CD14-positive monocyte (primary cell): ENCODE data around the gene BHLHA9. TPM values are rescaled to one million over a fixed set of nuclear protein-coding genes. Genes with fewer than 3 reads are reported as not detected.

Experiments used
- DNase-seq, 3 donors: peaks; one replicate each; pipeline ENCODE4 v3.0.0-alpha.2; 2011 to 2022
- H2AFZ ChIP-seq: 2 replicates; pipeline ENCODE4 v1.6.0; 2012; ENCODE audit warnings: mild to moderate bottlenecking, low read depth, low read length, inconsistent platforms; ENCODE audit not compliant: insufficient read depth, poor library complexity, severe bottlenecking
- H3K27ac ChIP-seq, 2 donors: 1 replicate in 1 of 2; 2 replicates in 1 of 2; pipeline ENCODE4 v1.5.1; 2012 to 2013; ENCODE audit warnings: low read length in 2 of 2, control low read depth in 1 of 2, inconsistent platforms in 1 of 2, low read depth in 1 of 2, mild to moderate bottlenecking in 1 of 2
- H3K27me3 ChIP-seq, 2 donors: one replicate each; pipeline versions ENCODE4 v1.6.0 to v1.6.1; 2011 to 2013; ENCODE audit warnings: low read length in 2 of 2; ENCODE audit not compliant: control insufficient read depth in 2 of 2, insufficient read depth in 2 of 2
- H3K36me3 ChIP-seq, 2 donors: replicated peaks in 1 of 2; 1 replicate in 1 of 2; 2 replicates in 1 of 2; pipeline versions ENCODE4 v1.5.1 to v1.6.1; 2012 to 2013; ENCODE audit warnings: low read length in 2 of 2, control low read depth in 1 of 2, inconsistent platforms in 1 of 2, mild to moderate bottlenecking in 1 of 2; ENCODE audit not compliant: insufficient read depth in 2 of 2, control insufficient read depth in 1 of 2
- H3K4me1 ChIP-seq, 2 donors: 1 replicate in 1 of 2; 2 replicates in 1 of 2; pipeline versions ENCODE4 v1.5.1 to v1.6.1; 2012 to 2013; ENCODE audit warnings: low read length in 2 of 2, control low read depth in 1 of 2, inconsistent platforms in 1 of 2, mild to moderate bottlenecking in 1 of 2, moderate library complexity in 1 of 2; ENCODE audit not compliant: insufficient read depth in 2 of 2, control insufficient read depth in 1 of 2
- H3K4me2 ChIP-seq: replicated peaks from 2 replicates; pipeline ENCODE3; 2012; ENCODE audit warnings: low read length, moderate library complexity, mild to moderate bottlenecking; ENCODE audit not compliant: poor library complexity, severe bottlenecking; ENCODE audit errors: extremely low read depth
- H3K4me3 ChIP-seq, 3 experiments: fragments of 200-600 bp in 1 of 3; sonication (generic) in 1 of 3; replicated peaks in 1 of 3; 1 replicate in 2 of 3; 2 replicates in 1 of 3; pipeline ENCODE4 v1.5.1; 2011 to 2013; ENCODE audit warnings: low read length in 3 of 3, mild to moderate bottlenecking in 3 of 3, control low read depth in 2 of 3, low read depth in 2 of 3, inconsistent platforms in 1 of 3, moderate library complexity in 1 of 3
- H3K79me2 ChIP-seq: 2 replicates; pipeline ENCODE4 v1.6.0; 2012; ENCODE audit warnings: mild to moderate bottlenecking, control low read depth, inconsistent platforms, low read length, moderate library complexity; ENCODE audit not compliant: insufficient read depth
- H3K9ac ChIP-seq: 2 replicates; pipeline ENCODE4 v1.6.0; 2017; ENCODE audit warnings: low read length, mild to moderate bottlenecking; ENCODE audit not compliant: insufficient read depth, poor library complexity, severe bottlenecking
- H3K9me3 ChIP-seq, 2 donors: replicated peaks in 1 of 2; 1 replicate in 1 of 2; 2 replicates in 1 of 2; pipeline versions ENCODE4 v1.5.1 to v1.6.1; 2012 to 2013; ENCODE audit warnings: low read length in 2 of 2, control low read depth in 1 of 2; ENCODE audit not compliant: control insufficient read depth in 1 of 2, insufficient read depth in 1 of 2
- H4K20me1 ChIP-seq: 2 replicates; pipeline ENCODE4 v1.6.0; 2012; ENCODE audit warnings: mild to moderate bottlenecking, low read length, control low read depth, moderate library complexity; ENCODE audit not compliant: insufficient read depth
- H3K27ac Mint-ChIP-seq, 7 donors: one replicate each; pipeline ENCODE4 v1.8.0; 2020; ENCODE audit warnings: mild to moderate bottlenecking in 7 of 7, mixed read lengths in 7 of 7, moderate library complexity in 6 of 7, inconsistent platforms in 2 of 7
- H3K27me3 Mint-ChIP-seq, 3 donors: one replicate each; pipeline ENCODE4 v1.8.0; 2021 to 2022; ENCODE audit warnings: low read depth in 3 of 3, mild to moderate bottlenecking in 3 of 3, mixed read lengths in 3 of 3, moderate library complexity in 3 of 3, inconsistent platforms in 1 of 3
- H3K36me3 Mint-ChIP-seq, 2 donors: one replicate each; pipeline ENCODE4 v1.8.0; 2020; ENCODE audit warnings: mixed read lengths in 2 of 2, inconsistent platforms in 1 of 2, mild to moderate bottlenecking in 1 of 2
- H3K4me1 Mint-ChIP-seq: one replicate; pipeline ENCODE4 v1.8.0; 2020; ENCODE audit warnings: mild to moderate bottlenecking, mixed read lengths
- H3K4me3 Mint-ChIP-seq, 2 donors: one replicate each; pipeline ENCODE4 v1.8.0; 2020; ENCODE audit warnings: mild to moderate bottlenecking in 2 of 2, mixed read lengths in 2 of 2, moderate library complexity in 1 of 2
- H3K9me3 Mint-ChIP-seq, 7 donors: one replicate each; pipeline ENCODE4 v1.8.0; 2020 to 2022; ENCODE audit warnings: mixed read lengths in 7 of 7, mild to moderate bottlenecking in 6 of 7, moderate library complexity in 6 of 7, inconsistent platforms in 2 of 7
- whole genome bisulfite sequencing: methylation state at CpG from one replicate; pipeline ENCODE4 v1.1.5; 2013; ENCODE audit warnings: missing lambda C conversion rate; ENCODE audit not compliant: insufficient coverage; 5-methylcytosine and 5-hydroxymethylcytosine counted together
- intact Hi-C, 2 donors: fragments of 100-400 bp; cut with micrococcal nuclease; formaldehyde crosslinking; loops; one replicate each; pipeline versions ENCODE4 v1.15.0 to v1.15.1; 2023
- polyA plus RNA-seq, 3 donors: library from polyadenylated mRNA; depleted of rRNA in 1 of 3; unstranded in 2 of 3; stranded (reverse) in 1 of 3; fragments of 300-500 nt in 2 of 3; fragments of >200 nt in 1 of 3; fragmentation: Illumina TruSeq in 2 of 3; gene quantifications; 1 replicate in 2 of 3; 2 replicates in 1 of 3; pipeline ENCODE4 v1.2.3, GENCODE V29; 2012 to 2021
- TF ChIP-seq, protein P1 (sequence below): fragments of 200-600 bp; IDR thresholded peaks from one replicate; pipeline ENCODE4 v1.8.0; 2022; ENCODE audit warnings: antibody characterized with exemption, mild to moderate bottlenecking

BHLHA9 gene
- polyA plus RNA-seq, 3 donors, result not detected

DNA sequence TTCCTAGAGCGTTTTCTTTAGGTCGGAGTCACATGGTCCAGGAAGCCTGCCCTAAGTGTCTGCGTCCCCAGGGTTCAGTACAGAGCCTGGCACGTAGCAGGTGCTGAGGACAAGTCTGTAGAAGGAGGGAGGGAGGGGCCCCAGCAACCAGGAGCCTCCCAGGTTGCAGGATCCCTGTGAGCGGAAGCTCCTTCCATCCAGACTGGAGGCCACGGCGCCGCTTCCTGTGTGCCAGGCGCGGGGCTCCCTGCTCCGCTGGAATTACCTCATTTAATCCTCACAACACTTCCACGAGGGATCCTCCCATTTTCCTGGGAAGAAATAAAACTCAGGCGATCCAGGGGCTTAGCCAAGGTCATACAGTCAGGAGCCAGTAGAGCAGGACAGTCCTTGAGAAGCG lies 31.3 kb downstream of the BHLHA9 start:
- H3K27ac ChIP-seq, result no peak overlapping the region
- H3K27ac Mint-ChIP-seq, result no peak overlapping the region
- no peak overlapping the region for H3K4me3 ChIP-seq
- intact Hi-C loops, result no loop called here
- peaks cover 19 to 31% (median 31%) of the 10 kb centered on the region in 3 donors for H3K27me3 Mint-ChIP-seq
- H3K4me1 Mint-ChIP-seq, result no peaks in the 10 kb centered on the region
- no peaks in the 10 kb centered on the region for H3K79me2 ChIP-seq
- H3K36me3 Mint-ChIP-seq, result no peaks in the 10 kb centered on the region
- no peak overlapping the region for H2AFZ ChIP-seq
- no peak overlapping the region for H3K4me2 ChIP-seq
- WGBS, result 83% methylated on average over 10 of the region's 14 CpGs
- H3K9ac ChIP-seq, result no peak overlapping the region
- no peaks in the 10 kb centered on the region for H3K4me1 ChIP-seq
- no peaks in the 10 kb centered on the region for H3K36me3 ChIP-seq
- TF ChIP-seq, protein P1, sequence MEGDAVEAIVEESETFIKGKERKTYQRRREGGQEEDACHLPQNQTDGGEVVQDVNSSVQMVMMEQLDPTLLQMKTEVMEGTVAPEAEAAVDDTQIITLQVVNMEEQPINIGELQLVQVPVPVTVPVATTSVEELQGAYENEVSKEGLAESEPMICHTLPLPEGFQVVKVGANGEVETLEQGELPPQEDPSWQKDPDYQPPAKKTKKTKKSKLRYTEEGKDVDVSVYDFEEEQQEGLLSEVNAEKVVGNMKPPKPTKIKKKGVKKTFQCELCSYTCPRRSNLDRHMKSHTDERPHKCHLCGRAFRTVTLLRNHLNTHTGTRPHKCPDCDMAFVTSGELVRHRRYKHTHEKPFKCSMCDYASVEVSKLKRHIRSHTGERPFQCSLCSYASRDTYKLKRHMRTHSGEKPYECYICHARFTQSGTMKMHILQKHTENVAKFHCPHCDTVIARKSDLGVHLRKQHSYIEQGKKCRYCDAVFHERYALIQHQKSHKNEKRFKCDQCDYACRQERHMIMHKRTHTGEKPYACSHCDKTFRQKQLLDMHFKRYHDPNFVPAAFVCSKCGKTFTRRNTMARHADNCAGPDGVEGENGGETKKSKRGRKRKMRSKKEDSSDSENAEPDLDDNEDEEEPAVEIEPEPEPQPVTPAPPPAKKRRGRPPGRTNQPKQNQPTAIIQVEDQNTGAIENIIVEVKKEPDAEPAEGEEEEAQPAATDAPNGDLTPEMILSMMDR, result no peak
- H4K20me1 ChIP-seq, result no peaks in the 10 kb centered on the region
- H3K9me3 Mint-ChIP-seq, result peaks cover 0 to 3% (median 0%) of the 10 kb centered on the region in 7 donors
- peaks cover 0 to 15% of the 10 kb centered on the region in 2 donors for H3K27me3 ChIP-seq
- DNase-seq, result no peak
- no peak overlapping the region for H3K4me3 Mint-ChIP-seq
- no peaks in the 10 kb centered on the region for H3K9me3 ChIP-seq

DNA sequence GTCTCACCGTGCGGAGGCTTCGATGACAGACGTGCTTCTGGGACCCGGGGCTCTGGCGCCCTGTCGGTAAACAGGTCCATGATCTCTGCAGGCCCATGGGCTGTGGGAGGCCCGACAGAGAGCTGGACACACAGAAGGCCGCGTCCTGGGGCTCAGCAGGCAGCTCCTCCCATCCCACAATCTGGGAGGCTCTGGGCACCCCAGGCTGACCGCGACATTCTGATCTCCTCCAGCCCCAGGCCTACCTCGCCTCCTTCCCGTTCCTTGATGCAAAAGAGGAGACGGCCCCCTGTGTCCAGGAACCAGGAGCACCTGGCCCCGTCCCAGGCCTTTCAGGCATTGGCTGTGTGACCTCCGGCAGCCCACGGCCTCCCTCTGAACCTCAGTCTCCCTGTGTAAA lies 32.5 kb downstream of the BHLHA9 start:
- no peak for DNase-seq

More for the DNA sequence above, 32.5 kb downstream of the BHLHA9 start:
- Histone ChIP-seq H2AFZ (no peak overlapping the region), H3K79me2 (no peaks in the 10 kb centered on the region), H3K27ac (no peak overlapping the region), H4K20me1 (no peaks in the 10 kb centered on the region), H3K9me3 (no peaks in the 10 kb centered on the region), H3K36me3 (no peaks in the 10 kb centered on the region), H3K4me3 (no peak overlapping the region), H3K9ac (no peak overlapping the region), H3K4me2 (no peak overlapping the region), H3K4me1 (no peaks in the 10 kb centered on the region), H3K27me3 (peaks cover 0 to 14% of the 10 kb centered on the region in 2 donors)
- no peaks in the 10 kb centered on the region for H3K36me3 Mint-ChIP-seq
- TF ChIP-seq, protein P1, result no peak
- 90% methylated on average over 15 of the region's 18 CpGs for WGBS
- intact Hi-C loops, result no loop called here
- H3K4me1 Mint-ChIP-seq, result no peaks in the 10 kb centered on the region
- peaks cover 16 to 34% (median 26%) of the 10 kb centered on the region in 3 donors for H3K27me3 Mint-ChIP-seq
- no peak overlapping the region for H3K27ac Mint-ChIP-seq
- H3K9me3 Mint-ChIP-seq, result peaks cover 0 to 4% (median 0%) of the 10 kb centered on the region in 7 donors
- no peak overlapping the region for H3K4me3 Mint-ChIP-seq
